T-helper 2 cell treated with Interferon-gamma antibody and Interleukin-4, amounts not matched to agents 5 μg/mL and 100 μg/mL, for 36 hours (primary cell): ENCODE measurements around the gene SERPINB2.
A peak's percentile ranks its signal among the peaks of the same experiment; 100 is the strongest.
"Not testable (repeated sequence)": the region's sequence is repeated elsewhere in the genome, so short reads cannot be mapped to it uniquely, and the experiment has no call there.

Experiments used
- DNase-seq: peaks from one replicate; pipeline ENCODE4 v3.0.0; 2021; ENCODE audit warnings: low spot score
- H3K27ac Mint-ChIP-seq: one replicate; pipeline ENCODE4 v1.8.0; 2021; ENCODE audit warnings: mild to moderate bottlenecking, mixed read lengths
- H3K27me3 Mint-ChIP-seq: one replicate; pipeline ENCODE4 v1.8.0; 2021; ENCODE audit warnings: low read depth, mixed read lengths
- H3K36me3 Mint-ChIP-seq: one replicate; pipeline ENCODE4 v1.8.0; 2021; ENCODE audit warnings: low read depth, mixed read lengths
- H3K4me1 Mint-ChIP-seq: one replicate; pipeline ENCODE4 v1.8.0; 2021; ENCODE audit warnings: low read depth, mixed read lengths
- H3K4me3 Mint-ChIP-seq: one replicate; pipeline ENCODE4 v1.8.0; 2022; ENCODE audit warnings: mild to moderate bottlenecking, moderate library complexity, mixed read lengths
- H3K9me3 Mint-ChIP-seq: one replicate; pipeline ENCODE4 v1.8.0; 2021; ENCODE audit warnings: mixed read lengths

SERPINB2 gene

DNA sequence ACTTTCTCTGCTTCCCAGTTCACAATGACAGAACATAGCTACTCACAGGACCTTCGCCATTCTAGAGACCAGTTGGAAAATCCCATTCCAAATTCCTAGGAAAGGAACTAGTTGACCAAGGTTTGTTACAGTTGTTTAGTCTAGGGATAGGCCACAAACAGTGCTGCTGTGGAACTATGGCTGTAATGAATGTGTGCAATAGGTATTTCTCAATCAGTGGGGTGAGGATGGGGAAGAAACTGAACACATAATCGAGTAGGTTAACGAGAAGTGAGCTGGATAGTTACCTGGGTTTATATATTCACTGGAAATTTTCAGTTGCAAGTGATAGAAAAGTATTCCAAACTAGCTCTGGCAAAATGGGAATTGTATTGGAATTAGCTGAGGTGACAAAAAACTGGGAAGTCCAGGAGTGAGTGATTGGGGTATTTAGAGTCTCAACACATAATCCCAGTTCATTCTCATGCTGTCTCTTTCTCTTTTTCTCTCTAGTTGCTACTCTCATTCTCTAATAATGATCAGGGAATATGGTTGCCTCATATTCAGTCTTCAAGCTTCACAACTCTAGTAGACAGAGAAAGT is 43.4 kb downstream of the SERPINB2 start:
- DNase-seq, result no peak
- Mint-ChIP-seq H3K36me3 (no peaks in the 10 kb centered on the region), H3K4me3 (no peak overlapping the region), H3K27ac (no peak overlapping the region), H3K27me3 (peaks cover 38% of the 10 kb centered on the region), H3K4me1 (no peaks in the 10 kb centered on the region), H3K9me3 (no peaks in the 10 kb centered on the region)

- peak; percentile 66 for DNase-seq
- Mint-ChIP-seq H3K4me1 (no peaks in the 10 kb centered on the region), H3K4me3 (peak overlapping the region; percentile 74), H3K9me3 (no peaks in the 10 kb centered on the region), H3K27me3 (peaks cover 15% of the 10 kb centered on the region), H3K27ac (no peak overlapping the region), H3K36me3 (no peaks in the 10 kb centered on the region)
Observed at GRCh38 chr18:63936156-63936931, 48.8 kb downstream of the SERPINB2 start.

DNA sequence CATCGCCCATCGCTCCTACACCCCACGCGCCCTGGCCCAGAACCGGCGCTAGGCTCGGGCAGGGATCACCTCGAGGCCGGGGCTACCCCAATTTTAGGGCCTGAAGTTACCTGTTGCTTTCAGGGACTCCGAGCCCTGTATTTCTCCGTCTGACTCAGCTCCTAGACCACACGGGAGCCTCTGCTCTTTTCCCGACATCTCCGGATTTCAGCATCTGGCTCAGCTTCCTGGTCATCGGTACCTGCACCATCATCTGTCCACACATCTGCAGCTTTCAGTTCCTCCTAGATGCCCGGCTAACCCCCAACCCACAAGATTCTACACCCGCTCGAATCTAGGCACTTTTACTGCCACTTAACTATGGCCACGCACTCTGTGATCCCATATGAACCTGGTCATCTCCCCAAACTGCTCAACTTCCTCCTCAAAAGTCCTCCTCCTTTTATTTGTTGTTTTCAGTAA is 49.5 kb downstream of the SERPINB2 start:
- H3K4me3 Mint-ChIP-seq, result peak overlapping the region; percentile 74
- H3K36me3 Mint-ChIP-seq, result no peaks in the 10 kb centered on the region
- no peak for DNase-seq
- H3K9me3 Mint-ChIP-seq, result no peaks in the 10 kb centered on the region
- H3K27me3 Mint-ChIP-seq, result peaks cover 21% of the 10 kb centered on the region
- no peaks in the 10 kb centered on the region for H3K4me1 Mint-ChIP-seq
- H3K27ac Mint-ChIP-seq, result no peak overlapping the region

DNA sequence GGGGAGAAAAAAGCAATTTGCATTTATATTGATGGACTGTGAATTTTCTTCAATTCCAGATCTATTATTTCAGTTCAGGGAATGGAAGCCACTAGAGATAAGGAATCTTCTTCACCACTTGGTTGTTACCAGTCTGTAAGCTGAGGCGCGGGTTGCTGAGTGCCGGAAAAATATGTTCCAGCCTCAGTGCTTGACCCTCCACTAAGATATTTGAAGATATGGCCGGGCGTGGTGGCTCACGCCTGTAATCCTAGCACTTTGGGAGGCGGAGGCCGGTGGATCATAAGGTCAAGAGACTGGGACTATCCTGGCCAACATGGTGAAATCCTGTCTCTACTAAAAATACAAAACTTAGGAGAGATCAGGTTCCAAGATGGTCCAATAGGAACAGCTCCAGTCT is 52.5 kb downstream of the SERPINB2 start:
- H3K36me3 Mint-ChIP-seq, result no peaks in the 10 kb centered on the region
- H3K9me3 Mint-ChIP-seq, result no peaks in the 10 kb centered on the region
- H3K4me1 Mint-ChIP-seq, result no peaks in the 10 kb centered on the region
- H3K27me3 Mint-ChIP-seq, result peaks cover 40% of the 10 kb centered on the region
- no peak overlapping the region for H3K4me3 Mint-ChIP-seq
- no peak for DNase-seq
- no peak overlapping the region for H3K27ac Mint-ChIP-seq

DNA sequence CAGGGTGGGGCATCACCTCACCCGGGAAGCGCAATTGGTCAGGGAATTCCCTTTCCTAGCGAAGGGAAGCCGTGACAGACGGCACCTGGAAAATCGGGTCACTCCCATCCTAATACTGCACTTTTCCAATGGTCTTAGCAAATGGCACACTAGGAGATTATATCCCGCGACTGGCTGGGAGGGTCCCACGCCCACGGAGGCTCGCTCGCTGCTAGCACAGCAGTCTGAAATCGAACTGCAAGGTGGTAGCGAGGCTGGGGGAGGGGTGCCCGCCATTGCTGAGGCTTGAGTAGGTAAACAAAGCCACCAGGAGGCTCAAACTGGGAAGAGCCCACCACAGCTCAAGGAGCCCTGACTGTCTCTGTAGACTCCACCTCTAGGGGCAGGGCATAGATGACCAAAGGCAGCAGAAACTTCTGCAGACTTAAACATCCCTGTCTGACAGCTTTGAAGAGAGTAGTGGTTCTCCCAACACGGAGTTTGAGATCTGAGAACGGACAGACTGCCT is 53.1 kb downstream of the SERPINB2 start:
- not testable (repeated sequence) for H3K4me3 Mint-ChIP-seq

GRCh38 chr18:63947051-63947790 is 59.7 kb downstream of the SERPINB2 start:
- Mint-ChIP-seq H3K9me3 (no peaks in the 10 kb centered on the region), H3K4me1 (peaks cover 23% of the 10 kb centered on the region), H3K27ac (no peak overlapping the region), H3K36me3 (no peaks in the 10 kb centered on the region), H3K27me3 (peaks cover 35% of the 10 kb centered on the region), H3K4me3 (no peak overlapping the region)
- no peak for DNase-seq

More for the DNA sequence above, 53.1 kb downstream of the SERPINB2 start:
- peaks cover 39% of the 10 kb centered on the region for H3K27me3 Mint-ChIP-seq
- not testable (repeated sequence) for H3K9me3 Mint-ChIP-seq, H3K4me1 Mint-ChIP-seq, DNase-seq, H3K27ac Mint-ChIP-seq, H3K36me3 Mint-ChIP-seq

- Mint-ChIP-seq H3K4me3 (peak within 1 kb of the TSS; percentile 62), H3K27me3 (peaks cover 15% of the 10 kb centered on the region), H3K36me3 (no peaks in the 10 kb centered on the region), H3K27ac (no peak within 1 kb of the TSS), H3K9me3 (no peaks in the 10 kb centered on the region), H3K4me1 (peaks cover 23% of the 10 kb centered on the region)
- DNase-seq, result peak; percentile 80
Observed at GRCh38 chr18:63949068-63949737, 61.7 kb downstream of the SERPINB2 start, which contains the start of gene HMSD. HMSD (plus strand) TSS chr18:63949301; CDS start chr18:63953456, 4,155 bp downstream.

DNA sequence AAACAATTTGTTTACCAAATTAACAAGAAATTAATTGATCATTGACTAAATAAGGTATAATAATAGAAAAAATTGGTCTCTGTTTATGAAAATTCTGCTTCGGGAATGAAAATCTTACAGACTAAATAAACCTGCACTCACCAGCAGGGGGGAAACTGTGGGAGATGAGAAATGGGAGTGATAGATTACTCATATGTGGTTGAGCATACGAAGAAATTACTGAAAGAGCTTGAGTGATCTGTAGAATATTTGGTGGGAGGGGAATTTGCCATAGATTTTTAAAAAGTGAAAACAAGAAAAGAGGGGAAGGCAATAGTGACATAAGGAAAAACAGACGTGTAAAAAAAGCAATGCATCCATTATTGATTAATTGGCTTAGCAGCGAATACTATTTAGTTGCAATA is 63.8 kb downstream of the SERPINB2 start:
- Mint-ChIP-seq H3K27me3 (peaks cover 3% of the 10 kb centered on the region), H3K27ac (peak overlapping the region; percentile 5), H3K9me3 (no peaks in the 10 kb centered on the region), H3K4me3 (no peak overlapping the region), H3K36me3 (no peaks in the 10 kb centered on the region), H3K4me1 (peaks cover 23% of the 10 kb centered on the region)
- DNase-seq, result peak; percentile 48
